Esophagus muscularis mucosa (tissue), 4 donors: ENCODE data around the gene IFNLR1.

Experiments used
- EP300 ChIP-seq: sonication (generic); formaldehyde crosslinking; IDR thresholded peaks from one replicate; pipeline ENCODE4 v1.6.1; 2017; ENCODE audit warnings: antibody characterized with exemption
- POLR2A ChIP-seq: fragments of 450-650 bp; IDR thresholded peaks from one replicate; pipeline ENCODE4 v1.6.1; 2017; ENCODE audit warnings: antibody characterized with exemption, moderate library complexity, mild to moderate bottlenecking, low read depth
- POLR2AphosphoS5 ChIP-seq, 2 donors: sonication (generic); formaldehyde crosslinking; IDR thresholded peaks; one replicate each; pipeline ENCODE4 v1.6.1; 2017; ENCODE audit warnings: antibody characterized with exemption in 2 of 2
- TF ChIP-seq, protein P1 (sequence below), 3 experiments: fragments of 200-600 bp in 2 of 3; fragments of 450-650 bp in 1 of 3; sonication (generic) in 2 of 3; IDR thresholded peaks; one replicate each; pipeline ENCODE4 v1.5.1; 2017 to 2019; ENCODE audit warnings: antibody characterized with exemption in 3 of 3, mild to moderate bottlenecking in 2 of 3, moderate library complexity in 1 of 3

GRCh38 chr1:24224086-24224485 is 37.0 kb upstream of the IFNLR1 start:
- TF ChIP-seq POLR2A: no peak
- TF ChIP-seq, protein P1, sequence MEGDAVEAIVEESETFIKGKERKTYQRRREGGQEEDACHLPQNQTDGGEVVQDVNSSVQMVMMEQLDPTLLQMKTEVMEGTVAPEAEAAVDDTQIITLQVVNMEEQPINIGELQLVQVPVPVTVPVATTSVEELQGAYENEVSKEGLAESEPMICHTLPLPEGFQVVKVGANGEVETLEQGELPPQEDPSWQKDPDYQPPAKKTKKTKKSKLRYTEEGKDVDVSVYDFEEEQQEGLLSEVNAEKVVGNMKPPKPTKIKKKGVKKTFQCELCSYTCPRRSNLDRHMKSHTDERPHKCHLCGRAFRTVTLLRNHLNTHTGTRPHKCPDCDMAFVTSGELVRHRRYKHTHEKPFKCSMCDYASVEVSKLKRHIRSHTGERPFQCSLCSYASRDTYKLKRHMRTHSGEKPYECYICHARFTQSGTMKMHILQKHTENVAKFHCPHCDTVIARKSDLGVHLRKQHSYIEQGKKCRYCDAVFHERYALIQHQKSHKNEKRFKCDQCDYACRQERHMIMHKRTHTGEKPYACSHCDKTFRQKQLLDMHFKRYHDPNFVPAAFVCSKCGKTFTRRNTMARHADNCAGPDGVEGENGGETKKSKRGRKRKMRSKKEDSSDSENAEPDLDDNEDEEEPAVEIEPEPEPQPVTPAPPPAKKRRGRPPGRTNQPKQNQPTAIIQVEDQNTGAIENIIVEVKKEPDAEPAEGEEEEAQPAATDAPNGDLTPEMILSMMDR (IDR thresholded peaks at IDR 0.05): no peak
- TF ChIP-seq POLR2AphosphoS5 (IDR thresholded peaks at IDR 0.05): no peak
- TF ChIP-seq EP300: no peak
